GM23338 (cell line): ENCODE data around the gene SPRR1A. TPM values are rescaled to one million over a fixed set of nuclear protein-coding genes. Genes with fewer than 3 reads are reported as not detected.

Experiments used
- ATAC-seq: fragments of 200-7000 bp; cut with Tn5 transposase; 3 replicates; pipeline ENCODE4 v1.9.1; 2020
- DNase-seq: peaks from one replicate; pipeline ENCODE4 v3.0.0-alpha.2; 2015; ENCODE audit warnings: low spot score
- H2AFZ ChIP-seq: fragments of 200-600 bp; sonication (generic); 2 replicates; pipeline ENCODE4 v1.8.0; 2016; ENCODE audit warnings: antibody characterized with exemption, mild to moderate bottlenecking, moderate library complexity
- H3F3A ChIP-seq: fragments of 200-600 bp; sonication (generic); replicated peaks from 2 replicates; pipeline ENCODE4 v1.8.0; 2017; ENCODE audit warnings: antibody characterized with exemption, mixed run types, low read depth
- H3K27ac ChIP-seq: fragments of 200-600 bp; sonication (generic); 2 replicates; pipeline ENCODE4 v1.6.1; 2016; ENCODE audit warnings: low read depth
- H3K27me3 ChIP-seq: fragments of 200-600 bp; sonication (generic); 2 replicates; pipeline ENCODE4 v1.8.0; 2016; ENCODE audit warnings: mild to moderate bottlenecking, mixed run types, moderate library complexity; ENCODE audit not compliant: insufficient read depth
- H3K36me3 ChIP-seq: fragments of 200-600 bp; sonication (generic); 2 replicates; pipeline ENCODE4 v1.8.0; 2016; ENCODE audit warnings: mild to moderate bottlenecking; ENCODE audit not compliant: insufficient read depth
- H3K4me1 ChIP-seq: fragments of 200-600 bp; sonication (generic); 2 replicates; pipeline ENCODE4 v1.8.0; 2016; ENCODE audit warnings: mild to moderate bottlenecking, moderate library complexity; ENCODE audit not compliant: insufficient read depth
- H3K4me2 ChIP-seq: fragments of 200-600 bp; sonication (generic); 2 replicates; pipeline ENCODE4 v1.7.1; 2017; ENCODE audit warnings: mixed run types
- H3K4me3 ChIP-seq: fragments of 200-600 bp; sonication (generic); 2 replicates; pipeline ENCODE4 v1.6.1; 2016; ENCODE audit warnings: mixed run types
- H3K79me2 ChIP-seq: fragments of 200-600 bp; sonication (generic); replicated peaks from 2 replicates; pipeline ENCODE4 v1.8.0; 2017; ENCODE audit warnings: mild to moderate bottlenecking; ENCODE audit not compliant: insufficient read depth
- H3K9me2 ChIP-seq: fragments of 200-600 bp; sonication (generic); 2 replicates; pipeline ENCODE4 v1.8.0; 2017; ENCODE audit not compliant: insufficient read depth
- H4K20me1 ChIP-seq: fragments of 200-600 bp; sonication (generic); replicated peaks from 2 replicates; pipeline ENCODE4 v1.8.0; 2017; ENCODE audit warnings: mild to moderate bottlenecking; ENCODE audit not compliant: insufficient read depth
- H3K27ac Mint-ChIP-seq: 2 replicates; pipeline ENCODE4 v1.8.0; 2020; ENCODE audit warnings: inconsistent platforms, mild to moderate bottlenecking, moderate library complexity, mixed read lengths
- H3K27me3 Mint-ChIP-seq: 3 replicates; pipeline ENCODE4 v1.8.0; 2022; ENCODE audit warnings: low read depth, mild to moderate bottlenecking, moderate library complexity, mixed read lengths, inconsistent platforms; ENCODE audit not compliant: insufficient read depth, poor library complexity
- H3K36me3 Mint-ChIP-seq: 3 replicates; pipeline ENCODE4 v1.8.0; 2021; ENCODE audit warnings: low read depth, mild to moderate bottlenecking, inconsistent platforms, moderate library complexity, mixed read lengths
- H3K4me1 Mint-ChIP-seq: 3 replicates; pipeline ENCODE4 v1.8.0; 2020; ENCODE audit warnings: mild to moderate bottlenecking, inconsistent platforms, mixed read lengths
- H3K4me3 Mint-ChIP-seq: 3 replicates; pipeline ENCODE4 v1.8.0; 2021; ENCODE audit warnings: moderate library complexity, mild to moderate bottlenecking, inconsistent platforms, mixed read lengths
- H3K9me3 Mint-ChIP-seq: 3 replicates; pipeline ENCODE4 v1.8.0; 2020; ENCODE audit warnings: moderate library complexity, mild to moderate bottlenecking, inconsistent platforms, mixed read lengths
- CREB1 ChIP-seq: fragments of 250-450 bp; sonication (Bioruptor Pico); IDR thresholded peaks from 2 replicates; pipeline ENCODE4 v1.5.0; 2020; ENCODE audit warnings: low read depth, mild to moderate bottlenecking, moderate library complexity
- CTCF ChIP-seq, 2 experiments: fragments of 200-600 bp in 1 of 2; sonication (generic) in 1 of 2; conservative IDR thresholded peaks; 2 replicates each; pipeline versions ENCODE4 v1.5.1 to v1.6.1; 2016 to 2017; ENCODE audit warnings: antibody characterized with exemption in 2 of 2, low read depth in 2 of 2, mild to moderate bottlenecking in 2 of 2, moderate library complexity in 1 of 2
- ETS1 ChIP-seq: IDR thresholded peaks from 2 replicates; pipeline ENCODE4 v1.6.1; 2016; ENCODE audit warnings: antibody characterized with exemption
- EZH2phosphoT487 ChIP-seq: fragments of 200-600 bp; sonication (generic); IDR thresholded peaks from one replicate; pipeline ENCODE4 v1.8.1; 2018; ENCODE audit warnings: antibody characterized with exemption; ENCODE audit not compliant: unreplicated experiment
- NANOG ChIP-seq: IDR thresholded peaks from 2 replicates; pipeline ENCODE4 v1.6.1; 2016; ENCODE audit warnings: antibody characterized with exemption, borderline replicate concordance
- POLR2AphosphoS5 ChIP-seq: IDR thresholded peaks from 2 replicates; pipeline ENCODE4 v1.6.1; 2016; ENCODE audit warnings: antibody characterized with exemption, low read depth
- REST ChIP-seq: IDR thresholded peaks from one replicate; pipeline ENCODE4 v1.6.1; 2018; ENCODE audit warnings: antibody characterized with exemption; ENCODE audit not compliant: unreplicated experiment
- ZNF114 ChIP-seq: fragments of 250-450 bp; sonication (Bioruptor Pico); IDR thresholded peaks from 2 replicates; pipeline ENCODE4 v1.5.0; 2020; ENCODE audit warnings: mild to moderate bottlenecking, moderate library complexity
- ZNF331 ChIP-seq: fragments of 250-450 bp; sonication (Bioruptor Pico); IDR thresholded peaks from 2 replicates; pipeline ENCODE4 v1.5.0; 2020; ENCODE audit warnings: low read depth, mild to moderate bottlenecking, moderate library complexity
- ZNF462 ChIP-seq: fragments of 250-450 bp; sonication (Bioruptor Pico); IDR thresholded peaks from 2 replicates; pipeline ENCODE4 v1.5.0; 2020; ENCODE audit warnings: mild to moderate bottlenecking, moderate library complexity
- polyA plus RNA-seq: library from polyadenylated mRNA; unstranded; fragments of >200 nt; fragmentation: Nextera tagmentation; extraction: Ambion mirVana; gene quantifications from 2 replicates; pipeline ENCODE4 v1.2.1, GENCODE V29; 2016
- total RNA-seq: library from RNA; depleted of rRNA; stranded (reverse); fragments of >200 nt; shearing (Covaris generic); gene quantifications from 2 replicates; pipeline ENCODE4 v1.2.3, GENCODE V29; 2014

Gene SPRR1A
- total and polyA plus RNA-seq, 2 experiments from 2014 or later, result not detected

GRCh38 chr1:152942161-152942560 is 41.7 kb upstream of the SPRR1A start (continued):
- TF ChIP-seq CTCF (conservative IDR thresholded peaks at IDR 0.05; ENCODE audit: low read depth in 2 of 2) (no peak), ZNF331 (CRISPR knock-in tag) (no peak)

GRCh38 chr1:152946248-152946647 is 37.6 kb upstream of the SPRR1A start:
- H3K36me3 Mint-ChIP-seq, result no peaks in the 10 kb centered on the region
- no peaks in the 10 kb centered on the region; the same call in 2 of the 3 replicates for H3K9me3 Mint-ChIP-seq
- no peak overlapping the region for H3K27ac ChIP-seq
- no peak overlapping the region for H2AFZ ChIP-seq
- no peak for DNase-seq
- no peaks in the 10 kb centered on the region for H3K27me3 ChIP-seq
- H3K27me3 Mint-ChIP-seq, result peaks cover 8% of the 10 kb centered on the region
- H3F3A ChIP-seq, result no peaks in the 10 kb centered on the region
- no peak overlapping the region for H3K4me3 ChIP-seq
- H4K20me1 ChIP-seq, result no peaks in the 10 kb centered on the region
- no peak overlapping the region for H3K4me2 ChIP-seq
- no peaks in the 10 kb centered on the region for H3K79me2 ChIP-seq
- H3K36me3 ChIP-seq, result no peaks in the 10 kb centered on the region
- H3K4me1 Mint-ChIP-seq, result no peaks in the 10 kb centered on the region
- no peak for ATAC-seq
- H3K4me3 Mint-ChIP-seq, result no peak overlapping the region
- no peak overlapping the region for H3K27ac Mint-ChIP-seq
- H3K9me2 ChIP-seq, result peaks cover 5% of the 10 kb centered on the region
- no peaks in the 10 kb centered on the region for H3K4me1 ChIP-seq
- TF ChIP-seq REST (no peak), EZH2phosphoT487 (no peak), ETS1 (no peak), NANOG (no peak), CTCF (conservative IDR thresholded peaks at IDR 0.05; ENCODE audit: low read depth in 2 of 2) (no peak), ZNF114 (no peak), ZNF462 (CRISPR knock-in tag) (no peak), CREB1 (CRISPR knock-in tag) (no peak), POLR2AphosphoS5 (no peak), ZNF331 (CRISPR knock-in tag) (no peak)
